Mucosa of descending colon (tissue), 3 donors: ENCODE measurements around the gene NFILZ. TPM values are rescaled to one million over a fixed set of nuclear protein-coding genes. Genes with fewer than 3 reads are reported as not detected.

ENCODE experiments used
- ATAC-seq: fragments of 200-7000 bp; cut with Tn5 transposase; one replicate; pipeline ENCODE4 v1.9.1; 2020; ENCODE audit warnings: mild to moderate bottlenecking, moderate library complexity
- DNase-seq, 3 donors: peaks; one replicate each; pipeline ENCODE4 v3.0.0-alpha.2; 2020
- H3K36me3 ChIP-seq: fragments of 200-600 bp; one replicate; pipeline ENCODE4 v1.8.0; 2021; ENCODE audit warnings: low read depth, mild to moderate bottlenecking
- H3K4me1 ChIP-seq: fragments of 200-600 bp; one replicate; pipeline ENCODE4 v1.8.0; 2021; ENCODE audit warnings: low read depth, mild to moderate bottlenecking
- H3K4me3 ChIP-seq: fragments of 200-600 bp; one replicate; pipeline ENCODE4 v1.8.0; 2021; ENCODE audit warnings: mild to moderate bottlenecking
- H3K9me3 ChIP-seq: fragments of 200-600 bp; one replicate; pipeline ENCODE4 v1.8.0; 2021; ENCODE audit warnings: mild to moderate bottlenecking
- intact Hi-C, 2 donors: fragments of 100-400 bp; cut with DNase I in 1 of 2; cut with micrococcal nuclease in 1 of 2; formaldehyde crosslinking; loops; one replicate each; pipeline versions ENCODE4 v1.11.0 to v1.11.1; 2022; cut with DNase I, micrococcal nuclease
- long read RNA-seq, 2 donors: library from polyadenylated mRNA; unstranded; transcript quantifications; one replicate each; pipeline ENCODE4 v2.0.0, GENCODE V29; 2019 to 2021
- total RNA-seq, 3 donors: library from RNA; stranded (reverse); fragmentation: NEBNext Ultra II Directional in 2 of 3; extraction: Animal tissue kit (Norgen Biotek cat#: 25700) in 2 of 3; gene quantifications; one replicate each; pipeline versions ENCODE4 v1.2.1 to v1.2.4, GENCODE V29; 2021 to 2023
- TF ChIP-seq, protein P1 (sequence below): fragments of 200-600 bp; IDR thresholded peaks from one replicate; pipeline ENCODE4 v1.8.0; 2022; ENCODE audit warnings: antibody characterized with exemption, mild to moderate bottlenecking
- donor health status: DM: no; HTN: no; CAD: no; lungs with moderate emphysema.
- donor health status: DM: no; HTN: no; CAD: no.
- donor health status: DM: no; HTN: yes; CAD: no.

The NFILZ gene
- total RNA-seq = not detected
- long read RNA-seq, donor 1 = 0 reads
- long read RNA-seq, donor 2 = 0 reads

DNA sequence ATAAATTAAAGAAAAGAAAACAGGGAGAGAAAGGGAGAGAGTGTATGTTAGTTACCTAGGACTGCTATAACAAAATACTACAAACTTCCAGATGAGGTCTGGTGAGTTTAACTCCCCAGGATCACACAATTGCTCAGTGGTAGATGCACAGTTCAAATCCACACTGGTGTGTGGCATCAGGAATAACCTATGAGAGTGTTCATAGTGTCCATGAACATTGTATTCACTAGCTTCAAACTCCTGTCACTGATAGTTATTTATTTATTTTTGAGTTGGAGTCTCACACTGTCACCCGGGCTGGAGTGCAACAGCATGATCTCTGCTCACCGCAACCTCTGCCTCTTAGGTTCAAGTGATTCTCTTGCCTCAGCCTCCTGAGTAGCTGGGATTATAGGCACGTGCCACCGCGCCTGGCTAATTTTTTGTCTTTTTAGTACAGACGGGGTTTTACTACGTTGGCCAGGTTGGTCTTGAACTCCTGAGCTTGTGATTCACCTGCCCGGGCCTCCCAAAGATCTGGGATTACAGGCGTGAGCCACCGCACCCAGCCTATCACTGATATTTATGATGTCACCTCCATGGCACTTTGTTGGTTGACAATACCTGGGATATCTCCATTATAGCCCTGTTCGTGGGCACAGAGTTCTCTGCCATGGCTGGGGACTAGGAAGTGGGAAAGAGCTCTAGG is at the start of gene NFILZ:
TSS of gene NFILZ (plus strand) at position 638 of the 688 bp plus-strand sequence. CDS start 46,133 bp downstream, outside the sequence.
- TF ChIP-seq, protein P1, sequence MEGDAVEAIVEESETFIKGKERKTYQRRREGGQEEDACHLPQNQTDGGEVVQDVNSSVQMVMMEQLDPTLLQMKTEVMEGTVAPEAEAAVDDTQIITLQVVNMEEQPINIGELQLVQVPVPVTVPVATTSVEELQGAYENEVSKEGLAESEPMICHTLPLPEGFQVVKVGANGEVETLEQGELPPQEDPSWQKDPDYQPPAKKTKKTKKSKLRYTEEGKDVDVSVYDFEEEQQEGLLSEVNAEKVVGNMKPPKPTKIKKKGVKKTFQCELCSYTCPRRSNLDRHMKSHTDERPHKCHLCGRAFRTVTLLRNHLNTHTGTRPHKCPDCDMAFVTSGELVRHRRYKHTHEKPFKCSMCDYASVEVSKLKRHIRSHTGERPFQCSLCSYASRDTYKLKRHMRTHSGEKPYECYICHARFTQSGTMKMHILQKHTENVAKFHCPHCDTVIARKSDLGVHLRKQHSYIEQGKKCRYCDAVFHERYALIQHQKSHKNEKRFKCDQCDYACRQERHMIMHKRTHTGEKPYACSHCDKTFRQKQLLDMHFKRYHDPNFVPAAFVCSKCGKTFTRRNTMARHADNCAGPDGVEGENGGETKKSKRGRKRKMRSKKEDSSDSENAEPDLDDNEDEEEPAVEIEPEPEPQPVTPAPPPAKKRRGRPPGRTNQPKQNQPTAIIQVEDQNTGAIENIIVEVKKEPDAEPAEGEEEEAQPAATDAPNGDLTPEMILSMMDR = no peak
- intact Hi-C loops = no loop called here
- Histone ChIP-seq H3K4me3 (no peak within 1 kb of the TSS), H3K4me1 (no peaks in the 10 kb centered on the region), H3K9me3 (no peaks in the 10 kb centered on the region), H3K36me3 (no peaks in the 10 kb centered on the region)
- DNase-seq = no peak
- ATAC-seq = no peak

- DNase-seq = peak; percentile 87 to 89 (median 87)
- TF ChIP-seq, protein P1 = peak; percentile 99
- H3K4me3 ChIP-seq = no peak overlapping the region
- peak; percentile 88 for ATAC-seq
- H3K4me1 ChIP-seq = no peaks in the 10 kb centered on the region
- H3K9me3 ChIP-seq = no peaks in the 10 kb centered on the region
- intact Hi-C loops = no loop called here
- no peaks in the 10 kb centered on the region for H3K36me3 ChIP-seq
Measured at GRCh38 chr19:8580710-8581281, 49.6 kb upstream of the NFILZ start.

DNA sequence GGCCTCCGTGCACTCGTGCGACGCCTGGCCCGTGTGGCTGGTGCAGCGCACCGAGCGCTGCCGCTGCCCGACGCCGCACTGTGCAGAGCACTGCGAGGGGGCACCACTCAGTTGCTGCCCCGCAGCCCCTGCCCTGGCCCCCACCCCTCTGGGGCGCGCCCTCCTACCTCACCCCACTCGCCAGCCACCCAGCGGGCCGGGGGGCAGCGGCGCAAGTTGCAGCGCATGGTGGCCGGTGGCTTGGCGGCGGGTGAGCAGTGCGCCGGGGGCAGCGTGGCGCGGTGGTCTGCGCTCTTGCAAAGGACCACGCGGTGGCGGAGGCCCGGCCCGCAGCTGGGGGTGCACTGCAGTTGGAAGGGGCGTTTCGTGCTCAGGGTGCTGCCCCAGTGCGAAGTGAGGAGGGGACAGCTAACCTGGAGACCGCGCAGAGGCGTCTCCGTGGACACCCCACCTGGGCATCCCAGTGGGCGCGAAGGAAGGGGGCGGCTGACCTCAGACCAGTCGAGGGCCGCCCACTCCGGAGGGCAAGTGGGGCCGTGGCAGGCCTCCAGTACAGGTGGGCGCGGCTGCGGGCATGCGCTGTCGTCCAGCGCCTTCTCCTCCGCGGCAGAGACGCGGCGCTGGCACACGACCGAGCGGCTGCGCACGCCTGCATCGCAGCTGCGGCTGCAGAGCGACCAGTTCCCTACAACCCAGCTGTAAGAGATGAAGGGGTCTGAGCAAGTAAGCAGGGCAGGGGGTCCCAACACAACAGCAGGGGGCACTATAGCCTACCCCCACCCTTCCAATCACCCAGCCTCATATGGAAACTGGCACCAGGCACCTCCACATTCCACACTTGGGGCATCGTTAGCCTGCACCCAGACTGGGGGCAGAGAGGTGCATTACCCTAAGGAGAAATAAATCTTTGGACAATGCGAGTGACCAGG is 45.2 kb upstream of the NFILZ start:
- Histone ChIP-seq H3K4me1 (no peaks in the 10 kb centered on the region), H3K36me3 (no peaks in the 10 kb centered on the region), H3K4me3 (no peak overlapping the region), H3K9me3 (no peaks in the 10 kb centered on the region)
- DNase-seq = no peak
- intact Hi-C loops = no loop called here
- no peak for ATAC-seq
- TF ChIP-seq, protein P1 = no peak

DNA sequence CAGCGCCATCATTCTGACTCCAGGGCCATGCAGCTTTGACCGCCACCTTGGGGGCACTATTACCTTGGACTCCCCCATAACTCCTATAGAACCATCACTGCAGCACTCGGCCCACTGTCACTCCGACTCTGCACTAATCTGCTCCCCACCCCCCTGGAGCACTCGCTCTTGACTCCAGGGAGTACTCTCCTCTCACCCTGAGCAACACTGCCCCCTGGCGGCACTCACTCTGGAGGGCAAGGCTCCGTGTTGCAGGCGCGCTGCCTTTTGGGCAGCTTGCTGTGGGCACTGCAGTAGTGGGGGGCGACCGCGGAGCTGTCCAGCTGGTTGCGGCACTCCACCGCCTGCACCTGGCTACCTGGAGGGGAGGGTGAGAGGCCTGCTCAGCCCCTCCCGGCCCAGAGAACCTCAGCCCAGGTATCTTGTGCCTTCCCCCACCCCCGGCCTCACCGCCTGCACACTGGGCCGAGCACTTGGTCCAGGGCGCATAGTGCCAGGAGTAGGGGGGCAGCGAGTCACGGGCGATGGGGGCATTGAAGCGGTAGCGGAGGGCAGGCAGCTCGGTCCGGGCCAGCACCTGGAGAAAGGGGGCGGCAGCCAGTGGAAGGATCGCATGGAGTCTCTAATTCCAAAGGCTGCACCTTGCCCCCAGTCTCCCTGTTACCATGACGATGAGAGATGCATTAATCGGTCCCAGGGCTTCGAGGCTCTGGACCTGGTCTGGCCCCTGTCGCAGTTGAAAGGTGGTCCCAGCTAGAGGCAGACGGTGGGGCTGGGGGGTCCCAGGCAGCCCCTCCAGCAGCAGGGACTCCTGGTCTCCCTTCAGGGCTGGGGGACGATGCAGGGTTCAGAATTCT is 44.3 kb upstream of the NFILZ start:
- DNase-seq (peak in 2 of 3 donors; percentile 74 to 77), ATAC-seq (peak; percentile 78)
- Histone ChIP-seq H3K9me3 (no peaks in the 10 kb centered on the region), H3K36me3 (no peaks in the 10 kb centered on the region), H3K4me3 (no peak overlapping the region), H3K4me1 (no peaks in the 10 kb centered on the region)
- TF ChIP-seq, protein P1 = peak; percentile 68
- intact Hi-C loops = no loop called here

DNA sequence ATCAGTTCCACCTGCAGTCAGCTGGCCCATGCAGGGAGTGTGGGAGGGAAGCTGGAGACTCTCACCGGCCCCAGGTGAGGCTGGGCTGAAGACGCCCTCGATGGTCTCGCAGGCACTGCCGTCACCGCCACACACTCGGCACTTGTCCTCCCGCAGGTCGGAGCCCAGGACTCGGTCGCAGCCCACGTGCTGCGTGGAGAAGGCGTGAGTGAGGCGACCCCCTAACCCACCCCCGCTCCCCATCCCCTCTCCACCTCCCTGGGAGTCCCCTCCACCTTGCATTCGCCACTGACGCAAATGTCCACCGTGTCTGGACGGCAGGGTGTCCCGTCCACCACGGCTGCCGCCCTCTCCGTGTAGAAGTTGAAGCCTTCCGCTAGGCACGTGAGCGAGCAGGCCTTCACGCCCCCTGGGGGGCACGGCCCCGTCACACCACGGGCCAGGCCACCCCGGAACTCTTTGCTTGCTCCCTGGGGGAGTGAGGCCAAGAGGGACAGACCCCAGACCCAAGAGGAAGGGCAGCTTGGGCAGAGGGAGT is 41.2 kb upstream of the NFILZ start:
- H3K4me1 ChIP-seq = peaks cover 11% of the 10 kb centered on the region
- ATAC-seq (no peak), DNase-seq (no peak)
- no peak overlapping the region for H3K4me3 ChIP-seq
- TF ChIP-seq, protein P1 = no peak
- peaks cover 11% of the 10 kb centered on the region for H3K9me3 ChIP-seq
- intact Hi-C loops = no loop called here
- no peaks in the 10 kb centered on the region for H3K36me3 ChIP-seq
